Sigmoid colon (tissue), 7 donors: ENCODE data around the gene FAM200B. TPM values are rescaled to one million over a fixed set of nuclear protein-coding genes. Genes with fewer than 3 reads are reported as not detected.

ENCODE experiments used
- DNase-seq: peaks from one replicate; pipeline ENCODE4 v3.0.0-alpha.2; 2019
- H3K27ac ChIP-seq, 4 donors: fragments of 200-600 bp; sonication (generic); one replicate each; pipeline ENCODE4 v1.5.1; 2016 to 2019; ENCODE audit warnings: mild to moderate bottlenecking in 1 of 4
- H3K27me3 ChIP-seq, 3 donors: fragments of 200-600 bp; sonication (generic); one replicate each; pipeline ENCODE4 v1.5.1; 2019; ENCODE audit warnings: mild to moderate bottlenecking in 1 of 3
- H3K36me3 ChIP-seq, 4 donors: fragments of 200-600 bp; sonication (generic); one replicate each; pipeline ENCODE4 v1.5.1; 2016 to 2019
- H3K4me1 ChIP-seq, 4 donors: fragments of 200-600 bp; sonication (generic); one replicate each; pipeline ENCODE4 v1.5.1; 2017 to 2019
- H3K4me3 ChIP-seq, 4 donors: fragments of 200-600 bp; sonication (generic); one replicate each; pipeline ENCODE4 v1.5.1; 2017 to 2019; ENCODE audit warnings: mild to moderate bottlenecking in 2 of 4, moderate library complexity in 1 of 4
- H3K9me3 ChIP-seq, 4 donors: fragments of 200-600 bp in 3 of 4; sonication (generic) in 3 of 4; one replicate each; pipeline versions ENCODE4 v1.5.1 to v1.6.1; 2013 to 2019
- EP300 ChIP-seq, 4 donors: sonication (generic); formaldehyde crosslinking; IDR thresholded peaks; one replicate each; pipeline ENCODE4 v1.6.1; 2017; ENCODE audit warnings: antibody characterized with exemption in 4 of 4
- POLR2A ChIP-seq, 2 donors: fragments of 450-650 bp; IDR thresholded peaks; one replicate each; pipeline ENCODE4 v1.6.1; 2016; ENCODE audit warnings: antibody characterized with exemption in 2 of 2, mild to moderate bottlenecking in 2 of 2, moderate library complexity in 2 of 2
- POLR2AphosphoS5 ChIP-seq, 4 donors: sonication (generic); formaldehyde crosslinking; IDR thresholded peaks; one replicate each; pipeline ENCODE4 v1.6.1; 2017; ENCODE audit warnings: antibody characterized with exemption in 4 of 4
- WGBS, 2 donors: extraction: QIAGEN DNeasy Blood & Tissue Kit; methylation state at CpG; one replicate each; pipeline ENCODE4 v1.1.7; 2013; 5-methylcytosine and 5-hydroxymethylcytosine counted together
- intact Hi-C: fragments of 100-400 bp; cut with DNase I; formaldehyde crosslinking; loops from one replicate; pipeline ENCODE4 v1.15.1; 2023
- polyA plus RNA-seq, 3 donors: library from polyadenylated mRNA; stranded (reverse); fragments of 200-250 nt; gene quantifications; one replicate each; pipeline ENCODE4 v1.2.3, GENCODE V29; 2013
- total RNA-seq, 4 donors: library from RNA; depleted of rRNA; stranded (reverse); fragments of >200 nt; gene quantifications; one replicate each; pipeline ENCODE4 v1.1.0, GENCODE V29; 2016
- TF ChIP-seq, protein P1 (sequence below), 4 experiments: fragments of 450-650 bp in 3 of 4; fragments of 200-600 bp in 1 of 4; IDR thresholded peaks; one replicate each; pipeline ENCODE4 v1.5.1; 2016 to 2019; ENCODE audit warnings: antibody characterized with exemption in 4 of 4, mild to moderate bottlenecking in 3 of 4, moderate library complexity in 2 of 4
- donor health status: healthy with polysubstance abuse.
- donor health status: Bipolar disorder and iron deficiency.
- donor health status: healthy.

Gene FAM200B
- total and polyA plus RNA-seq, 7 donors = 36.4 to 105 (median 87.9) TPM

DNA sequence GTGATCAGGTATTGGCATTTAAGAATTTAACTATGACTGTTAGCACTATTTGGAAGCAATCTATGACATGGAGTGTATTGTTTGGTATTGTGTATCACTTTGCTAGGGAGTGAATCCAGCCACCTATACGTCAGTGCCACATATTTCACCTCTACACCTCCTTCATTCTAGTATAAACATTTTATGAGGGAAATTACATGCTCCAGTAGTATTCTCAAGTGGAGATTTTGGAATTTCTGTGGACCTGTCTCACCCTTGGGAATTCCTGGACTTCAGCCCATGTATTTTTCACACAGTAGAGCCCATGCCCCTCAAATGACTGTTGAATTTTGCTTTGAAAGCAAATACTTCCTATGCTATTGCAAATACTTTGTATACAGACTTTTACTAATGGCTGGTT, 32.5 kb downstream of the FAM200B start:
- no peaks in the 10 kb centered on the region for H3K27me3 ChIP-seq

DNA sequence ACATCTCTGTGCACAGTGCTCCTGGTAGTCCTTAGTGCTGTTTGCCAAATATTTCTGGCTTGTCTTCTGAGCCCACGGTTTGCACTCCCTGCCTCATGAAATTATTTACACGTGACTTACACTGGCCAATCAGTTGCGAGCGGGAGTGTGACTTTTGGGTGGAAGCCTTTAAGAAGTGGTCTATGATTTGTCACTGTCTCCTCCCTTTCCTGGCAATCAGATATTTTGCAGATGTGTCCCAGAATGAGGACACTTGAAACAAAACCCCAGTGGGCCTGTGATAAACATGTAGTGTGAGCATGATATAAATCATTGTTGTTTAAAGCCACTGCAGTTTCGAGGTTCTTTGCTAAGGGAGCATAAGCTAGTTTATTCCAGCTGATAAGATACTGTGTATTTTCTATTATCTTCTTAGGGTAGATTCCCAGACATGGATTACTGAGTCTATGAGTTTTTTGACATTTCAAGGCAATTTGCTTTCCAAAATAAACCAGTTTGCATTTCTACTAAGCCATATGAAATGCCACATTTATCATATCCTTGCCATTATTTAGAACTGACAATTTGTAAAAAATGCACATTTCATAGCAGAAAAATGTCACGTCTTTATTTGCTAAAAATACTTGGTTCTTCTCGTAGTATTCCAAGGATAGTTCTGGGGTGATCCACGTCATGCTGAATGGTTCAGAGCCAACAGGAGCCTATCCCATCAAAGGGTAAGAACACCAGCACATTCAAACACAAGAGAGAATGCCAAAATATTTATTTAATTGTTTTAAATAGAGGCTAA, 33.2 kb downstream of the FAM200B start:
- Histone ChIP-seq H3K9me3 (no peaks in the 10 kb centered on the region), H3K27ac (peak overlapping the region in 1 of 4 donors; percentile 7), H3K36me3 (no peaks in the 10 kb centered on the region), H3K4me1 (peaks cover 0 to 48% (median 41%) of the 10 kb centered on the region in 4 donors), H3K27me3 (no peaks in the 10 kb centered on the region), H3K4me3 (no peak overlapping the region)
- 80 to 81% methylated on average over 8 of the region's 8 CpGs for WGBS, 2 donors
- no peak for DNase-seq
- intact Hi-C loops = loop anchor here (5.0 kb wide), 1 partner anchor 287 kb away; no protein-coding TSS in a partner anchor
- TF ChIP-seq EP300 (IDR thresholded peaks at IDR 0.05) (no peak), POLR2AphosphoS5 (IDR thresholded peaks at IDR 0.05) (no peak), POLR2A (IDR thresholded peaks at IDR 0.05) (no peak)
- TF ChIP-seq, protein P1, sequence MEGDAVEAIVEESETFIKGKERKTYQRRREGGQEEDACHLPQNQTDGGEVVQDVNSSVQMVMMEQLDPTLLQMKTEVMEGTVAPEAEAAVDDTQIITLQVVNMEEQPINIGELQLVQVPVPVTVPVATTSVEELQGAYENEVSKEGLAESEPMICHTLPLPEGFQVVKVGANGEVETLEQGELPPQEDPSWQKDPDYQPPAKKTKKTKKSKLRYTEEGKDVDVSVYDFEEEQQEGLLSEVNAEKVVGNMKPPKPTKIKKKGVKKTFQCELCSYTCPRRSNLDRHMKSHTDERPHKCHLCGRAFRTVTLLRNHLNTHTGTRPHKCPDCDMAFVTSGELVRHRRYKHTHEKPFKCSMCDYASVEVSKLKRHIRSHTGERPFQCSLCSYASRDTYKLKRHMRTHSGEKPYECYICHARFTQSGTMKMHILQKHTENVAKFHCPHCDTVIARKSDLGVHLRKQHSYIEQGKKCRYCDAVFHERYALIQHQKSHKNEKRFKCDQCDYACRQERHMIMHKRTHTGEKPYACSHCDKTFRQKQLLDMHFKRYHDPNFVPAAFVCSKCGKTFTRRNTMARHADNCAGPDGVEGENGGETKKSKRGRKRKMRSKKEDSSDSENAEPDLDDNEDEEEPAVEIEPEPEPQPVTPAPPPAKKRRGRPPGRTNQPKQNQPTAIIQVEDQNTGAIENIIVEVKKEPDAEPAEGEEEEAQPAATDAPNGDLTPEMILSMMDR (IDR thresholded peaks at IDR 0.05) = no peak

More for the DNA sequence above, 32.5 kb downstream of the FAM200B start:
- Histone ChIP-seq H3K4me1 (peaks cover 0 to 42% (median 37%) of the 10 kb centered on the region in 4 donors), H3K27ac (no peak overlapping the region), H3K9me3 (no peaks in the 10 kb centered on the region), H3K36me3 (no peaks in the 10 kb centered on the region), H3K4me3 (no peak overlapping the region)
- WGBS, 2 donors = 90 to 92% methylated on average over 1 of the region's 1 CpG
- TF ChIP-seq EP300 (IDR thresholded peaks at IDR 0.05) (no peak), POLR2AphosphoS5 (IDR thresholded peaks at IDR 0.05) (no peak), POLR2A (IDR thresholded peaks at IDR 0.05) (no peak)
- TF ChIP-seq, protein P1 (IDR thresholded peaks at IDR 0.05) = no peak
- no peak for DNase-seq
- intact Hi-C loops = no loop called here

DNA sequence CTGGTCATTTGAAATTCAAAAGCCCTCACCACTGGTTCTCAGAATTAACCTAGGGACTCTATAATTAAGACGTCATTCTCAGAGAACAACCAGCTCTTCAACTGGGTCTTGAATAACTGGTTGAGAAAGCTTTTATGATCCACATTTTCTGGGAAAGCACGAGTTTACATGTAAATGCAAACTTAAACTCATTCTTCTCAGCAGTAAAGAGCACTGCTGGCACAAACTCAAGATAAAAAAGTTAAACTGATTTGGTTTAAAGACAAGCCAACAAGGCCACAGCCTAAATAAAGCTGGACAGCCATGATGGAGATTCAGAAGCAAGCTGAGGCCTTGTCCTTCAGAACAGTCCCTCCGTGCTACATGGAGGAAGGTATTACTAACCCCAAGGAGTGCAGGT, 34.5 kb downstream of the FAM200B start:
- TF ChIP-seq POLR2AphosphoS5 (IDR thresholded peaks at IDR 0.05) (no peak), EP300 (IDR thresholded peaks at IDR 0.05) (no peak), POLR2A (IDR thresholded peaks at IDR 0.05) (no peak)
- TF ChIP-seq, protein P1 (IDR thresholded peaks at IDR 0.05) = no peak
- Histone ChIP-seq H3K9me3 (no peaks in the 10 kb centered on the region), H3K27me3 (no peaks in the 10 kb centered on the region), H3K4me3 (no peak overlapping the region), H3K4me1 (peaks cover 0 to 49% (median 41%) of the 10 kb centered on the region in 4 donors), H3K27ac (peak overlapping the region in 1 of 4 donors; percentile 6), H3K36me3 (no peaks in the 10 kb centered on the region)
- intact Hi-C loops = loop anchor here (5.0 kb wide), 1 partner anchor 286 kb away; no protein-coding TSS in a partner anchor
- DNase-seq = no peak
- 77 to 80% methylated on average over 3 of the region's 3 CpGs for WGBS, 2 donors

DNA sequence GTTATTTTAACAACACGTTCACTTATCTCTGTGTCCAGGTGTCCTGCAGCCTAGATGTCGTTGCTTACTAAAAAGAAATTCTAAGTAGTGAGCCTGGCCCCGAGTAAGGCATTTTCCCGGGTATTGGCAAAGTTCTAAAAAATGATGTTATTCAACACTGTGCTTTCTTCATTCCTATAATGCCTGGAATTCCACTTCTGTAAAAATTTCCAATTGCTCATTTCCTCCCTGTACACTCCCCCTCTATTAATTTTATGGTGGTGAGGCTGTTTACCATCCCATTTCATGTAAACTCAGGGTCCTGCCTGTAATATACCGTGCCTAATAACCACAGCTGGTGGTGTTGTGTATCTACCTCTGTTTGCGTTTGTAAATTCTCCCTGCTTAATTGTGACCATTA, 35.5 kb downstream of the FAM200B start:
- Histone ChIP-seq H3K4me1 (peaks cover 0 to 49% (median 41%) of the 10 kb centered on the region in 4 donors), H3K9me3 (no peaks in the 10 kb centered on the region), H3K27ac (peak overlapping the region in 2 of 4 donors; percentile 34 to 60), H3K27me3 (no peaks in the 10 kb centered on the region), H3K36me3 (no peaks in the 10 kb centered on the region), H3K4me3 (no peak overlapping the region)
- DNase-seq = no peak
- 82 to 85% methylated on average over 6 of the region's 6 CpGs for WGBS, 2 donors
- intact Hi-C loops = loop anchor here (5.0 kb wide), 1 partner anchor 285 kb away; no protein-coding TSS in a partner anchor
- TF ChIP-seq, protein P1 (IDR thresholded peaks at IDR 0.05) = no peak
- TF ChIP-seq POLR2A (IDR thresholded peaks at IDR 0.05) = no peak
- no peak for TF ChIP-seq EP300 (IDR thresholded peaks at IDR 0.05)
- no peak for TF ChIP-seq POLR2AphosphoS5 (IDR thresholded peaks at IDR 0.05)
